Esophagus muscularis mucosa (tissue), 3 donors: ENCODE data around the gene PRELID1.

Experiments
- POLR2A ChIP-seq: fragments of 450-650 bp; IDR thresholded peaks from one replicate; pipeline ENCODE4 v1.6.1; 2017; ENCODE audit warnings: antibody characterized with exemption, moderate library complexity, mild to moderate bottlenecking, low read depth
- POLR2AphosphoS5 ChIP-seq, 2 donors: sonication (generic); formaldehyde crosslinking; IDR thresholded peaks; one replicate each; pipeline ENCODE4 v1.6.1; 2017; ENCODE audit warnings: antibody characterized with exemption in 2 of 2
- TF ChIP-seq, protein P1 (sequence below), 3 experiments: fragments of 200-600 bp in 2 of 3; fragments of 450-650 bp in 1 of 3; sonication (generic) in 2 of 3; IDR thresholded peaks; one replicate each; pipeline ENCODE4 v1.5.1; 2017 to 2019; ENCODE audit warnings: antibody characterized with exemption in 3 of 3, mild to moderate bottlenecking in 2 of 3, moderate library complexity in 1 of 3

GRCh38 chr5:177269976-177270375 lies 33.6 kb upstream of the PRELID1 start:
- TF ChIP-seq POLR2AphosphoS5 (IDR thresholded peaks at IDR 0.05) (no peak), POLR2A (no peak)
- TF ChIP-seq, protein P1, sequence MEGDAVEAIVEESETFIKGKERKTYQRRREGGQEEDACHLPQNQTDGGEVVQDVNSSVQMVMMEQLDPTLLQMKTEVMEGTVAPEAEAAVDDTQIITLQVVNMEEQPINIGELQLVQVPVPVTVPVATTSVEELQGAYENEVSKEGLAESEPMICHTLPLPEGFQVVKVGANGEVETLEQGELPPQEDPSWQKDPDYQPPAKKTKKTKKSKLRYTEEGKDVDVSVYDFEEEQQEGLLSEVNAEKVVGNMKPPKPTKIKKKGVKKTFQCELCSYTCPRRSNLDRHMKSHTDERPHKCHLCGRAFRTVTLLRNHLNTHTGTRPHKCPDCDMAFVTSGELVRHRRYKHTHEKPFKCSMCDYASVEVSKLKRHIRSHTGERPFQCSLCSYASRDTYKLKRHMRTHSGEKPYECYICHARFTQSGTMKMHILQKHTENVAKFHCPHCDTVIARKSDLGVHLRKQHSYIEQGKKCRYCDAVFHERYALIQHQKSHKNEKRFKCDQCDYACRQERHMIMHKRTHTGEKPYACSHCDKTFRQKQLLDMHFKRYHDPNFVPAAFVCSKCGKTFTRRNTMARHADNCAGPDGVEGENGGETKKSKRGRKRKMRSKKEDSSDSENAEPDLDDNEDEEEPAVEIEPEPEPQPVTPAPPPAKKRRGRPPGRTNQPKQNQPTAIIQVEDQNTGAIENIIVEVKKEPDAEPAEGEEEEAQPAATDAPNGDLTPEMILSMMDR (IDR thresholded peaks at IDR 0.05) = no peak
